Loucy (cell line): Measurements from ENCODE around the gene NEURL4.

Experiments used
- H2AFZ ChIP-seq: fragments of 200-600 bp; sonication (generic); 2 replicates; pipeline ENCODE4 v1.6.0; 2016; ENCODE audit warnings: antibody characterized with exemption, mild to moderate bottlenecking, low read length, moderate library complexity
- H3F3A ChIP-seq: fragments of 200-600 bp; 2 replicates; pipeline ENCODE4 v1.6.0; 2016; ENCODE audit warnings: antibody characterized with exemption, low read depth, mild to moderate bottlenecking
- H3K27me3 ChIP-seq: fragments of 200-600 bp; sonication (generic); 2 replicates; pipeline ENCODE4 v1.6.1; 2014; ENCODE audit warnings: low read length, mild to moderate bottlenecking; ENCODE audit not compliant: insufficient read depth, poor library complexity, severe bottlenecking
- H3K36me3 ChIP-seq: fragments of 200-600 bp; sonication (generic); 2 replicates; pipeline ENCODE4 v1.6.1; 2016; ENCODE audit warnings: low read length; ENCODE audit not compliant: insufficient read depth
- H3K4me1 ChIP-seq: fragments of 200-600 bp; sonication (generic); 2 replicates; pipeline ENCODE4 v1.5.1; 2014; ENCODE audit warnings: low read length, mild to moderate bottlenecking; ENCODE audit not compliant: insufficient read depth, poor library complexity, severe bottlenecking
- H3K4me2 ChIP-seq: fragments of 200-600 bp; sonication (generic); 2 replicates; pipeline ENCODE4 v1.6.0; 2014; ENCODE audit warnings: antibody characterized with exemption, low read length, low read depth, mild to moderate bottlenecking; ENCODE audit not compliant: poor library complexity, severe bottlenecking
- H3K4me3 ChIP-seq: fragments of 200-600 bp; sonication (generic); 2 replicates; pipeline ENCODE4 v1.5.1; 2014; ENCODE audit warnings: low read length, mild to moderate bottlenecking, mixed read lengths; ENCODE audit not compliant: poor library complexity, severe bottlenecking
- H3K79me2 ChIP-seq: fragments of 200-600 bp; sonication (generic); 2 replicates; pipeline ENCODE4 v1.6.1; 2014; ENCODE audit warnings: low read length; ENCODE audit not compliant: insufficient read depth
- H3K9ac ChIP-seq: fragments of 200-600 bp; sonication (generic); 2 replicates; pipeline ENCODE4 v1.6.0; 2014; ENCODE audit warnings: mild to moderate bottlenecking, low read depth, low read length, moderate library complexity; ENCODE audit not compliant: poor library complexity, severe bottlenecking
- H3K9me2 ChIP-seq: fragments of 200-600 bp; sonication (generic); replicated peaks from 2 replicates; pipeline ENCODE4 v1.6.1; 2016; ENCODE audit warnings: low read depth, low read length, mixed read lengths
- H3K9me3 ChIP-seq: fragments of 200-600 bp; sonication (generic); 2 replicates; pipeline ENCODE4 v1.6.1; 2014; ENCODE audit warnings: mild to moderate bottlenecking, antibody characterized with exemption, low read length, low read depth; ENCODE audit not compliant: insufficient read depth
- H4K20me1 ChIP-seq: fragments of 200-600 bp; sonication (generic); 2 replicates; pipeline ENCODE4 v1.6.0; 2014; ENCODE audit warnings: antibody characterized with exemption, low read length, mild to moderate bottlenecking; ENCODE audit not compliant: insufficient read depth, poor library complexity, severe bottlenecking
- EZH2phosphoT487 ChIP-seq: fragments of 200-600 bp; IDR thresholded peaks from 2 replicates; pipeline ENCODE4 v1.6.1; 2018; ENCODE audit warnings: antibody characterized with exemption, mild to moderate bottlenecking, moderate library complexity, borderline replicate concordance
- TF ChIP-seq, protein P1 (sequence below): fragments of 200-600 bp; sonication (generic); conservative IDR thresholded peaks from 2 replicates; pipeline ENCODE4 v1.5.1; 2014; ENCODE audit warnings: mild to moderate bottlenecking, antibody characterized with exemption, low read length

The NEURL4 gene

DNA sequence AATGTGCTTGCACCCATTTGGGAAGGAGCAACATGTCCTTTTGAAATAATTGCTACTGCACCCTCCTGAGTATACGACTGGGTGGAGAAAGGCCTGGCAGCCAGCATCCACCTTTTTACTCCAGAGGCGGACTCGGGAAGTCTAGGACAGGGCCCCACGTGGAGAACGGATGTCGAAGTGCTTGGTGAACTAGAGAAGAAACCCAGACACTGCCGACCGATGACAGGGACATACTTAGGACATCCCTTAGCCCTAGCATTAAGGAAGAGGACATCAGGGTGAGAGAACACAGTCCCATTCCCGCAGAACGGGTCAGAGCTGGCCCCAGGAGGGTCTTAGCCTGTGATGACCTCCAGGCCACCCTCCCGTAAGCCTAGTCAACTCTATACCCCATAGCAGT, 38.5 kb downstream of the NEURL4 start:
- Histone ChIP-seq H4K20me1 (no peaks in the 10 kb centered on the region), H3K9me3 (no peaks in the 10 kb centered on the region), H3K9me2 (no peaks in the 10 kb centered on the region), H3K4me1 (no peaks in the 10 kb centered on the region), H3K36me3 (no peaks in the 10 kb centered on the region), H3K4me2 (no peak overlapping the region), H3K9ac (no peak overlapping the region), H3K4me3 (no peak overlapping the region), H3K79me2 (no peaks in the 10 kb centered on the region), H3F3A (no peaks in the 10 kb centered on the region), H2AFZ (no peak overlapping the region), H3K27me3 (no peaks in the 10 kb centered on the region)
- TF ChIP-seq, protein P1, sequence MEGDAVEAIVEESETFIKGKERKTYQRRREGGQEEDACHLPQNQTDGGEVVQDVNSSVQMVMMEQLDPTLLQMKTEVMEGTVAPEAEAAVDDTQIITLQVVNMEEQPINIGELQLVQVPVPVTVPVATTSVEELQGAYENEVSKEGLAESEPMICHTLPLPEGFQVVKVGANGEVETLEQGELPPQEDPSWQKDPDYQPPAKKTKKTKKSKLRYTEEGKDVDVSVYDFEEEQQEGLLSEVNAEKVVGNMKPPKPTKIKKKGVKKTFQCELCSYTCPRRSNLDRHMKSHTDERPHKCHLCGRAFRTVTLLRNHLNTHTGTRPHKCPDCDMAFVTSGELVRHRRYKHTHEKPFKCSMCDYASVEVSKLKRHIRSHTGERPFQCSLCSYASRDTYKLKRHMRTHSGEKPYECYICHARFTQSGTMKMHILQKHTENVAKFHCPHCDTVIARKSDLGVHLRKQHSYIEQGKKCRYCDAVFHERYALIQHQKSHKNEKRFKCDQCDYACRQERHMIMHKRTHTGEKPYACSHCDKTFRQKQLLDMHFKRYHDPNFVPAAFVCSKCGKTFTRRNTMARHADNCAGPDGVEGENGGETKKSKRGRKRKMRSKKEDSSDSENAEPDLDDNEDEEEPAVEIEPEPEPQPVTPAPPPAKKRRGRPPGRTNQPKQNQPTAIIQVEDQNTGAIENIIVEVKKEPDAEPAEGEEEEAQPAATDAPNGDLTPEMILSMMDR, result no peak
- no peak for TF ChIP-seq EZH2phosphoT487

DNA sequence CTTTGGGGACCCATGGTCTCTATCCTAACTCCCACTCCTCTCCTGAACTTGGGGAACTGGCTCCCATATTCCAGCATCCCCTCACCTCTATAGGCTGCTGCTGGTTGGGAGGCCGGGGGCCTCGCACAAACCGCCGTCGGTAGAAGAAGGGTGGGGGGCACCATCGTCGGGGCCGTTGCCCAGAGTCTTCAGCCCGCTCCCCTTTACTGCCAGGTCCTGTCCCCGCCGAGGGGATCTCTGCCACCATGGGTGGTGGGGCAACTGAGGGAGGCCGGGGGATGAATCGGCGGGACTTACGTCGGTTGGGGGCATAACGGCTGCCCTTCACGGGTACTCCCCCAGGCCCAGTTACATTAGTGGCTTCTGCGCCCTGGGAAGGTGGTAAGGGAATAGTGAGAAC, 39.0 kb downstream of the NEURL4 start:
- H3K79me2 ChIP-seq, result no peaks in the 10 kb centered on the region
- no peaks in the 10 kb centered on the region for H3K9me3 ChIP-seq
- no peaks in the 10 kb centered on the region for H3F3A ChIP-seq
- H3K9ac ChIP-seq, result no peak overlapping the region
- H3K27me3 ChIP-seq, result no peaks in the 10 kb centered on the region
- H2AFZ ChIP-seq, result no peak overlapping the region
- H3K4me1 ChIP-seq, result no peaks in the 10 kb centered on the region
- no peaks in the 10 kb centered on the region for H3K36me3 ChIP-seq
- no peaks in the 10 kb centered on the region for H4K20me1 ChIP-seq
- H3K9me2 ChIP-seq, result no peaks in the 10 kb centered on the region
- TF ChIP-seq, protein P1, result no peak
- no peak for TF ChIP-seq EZH2phosphoT487
- H3K4me2 ChIP-seq, result no peak overlapping the region
- no peak overlapping the region for H3K4me3 ChIP-seq

DNA sequence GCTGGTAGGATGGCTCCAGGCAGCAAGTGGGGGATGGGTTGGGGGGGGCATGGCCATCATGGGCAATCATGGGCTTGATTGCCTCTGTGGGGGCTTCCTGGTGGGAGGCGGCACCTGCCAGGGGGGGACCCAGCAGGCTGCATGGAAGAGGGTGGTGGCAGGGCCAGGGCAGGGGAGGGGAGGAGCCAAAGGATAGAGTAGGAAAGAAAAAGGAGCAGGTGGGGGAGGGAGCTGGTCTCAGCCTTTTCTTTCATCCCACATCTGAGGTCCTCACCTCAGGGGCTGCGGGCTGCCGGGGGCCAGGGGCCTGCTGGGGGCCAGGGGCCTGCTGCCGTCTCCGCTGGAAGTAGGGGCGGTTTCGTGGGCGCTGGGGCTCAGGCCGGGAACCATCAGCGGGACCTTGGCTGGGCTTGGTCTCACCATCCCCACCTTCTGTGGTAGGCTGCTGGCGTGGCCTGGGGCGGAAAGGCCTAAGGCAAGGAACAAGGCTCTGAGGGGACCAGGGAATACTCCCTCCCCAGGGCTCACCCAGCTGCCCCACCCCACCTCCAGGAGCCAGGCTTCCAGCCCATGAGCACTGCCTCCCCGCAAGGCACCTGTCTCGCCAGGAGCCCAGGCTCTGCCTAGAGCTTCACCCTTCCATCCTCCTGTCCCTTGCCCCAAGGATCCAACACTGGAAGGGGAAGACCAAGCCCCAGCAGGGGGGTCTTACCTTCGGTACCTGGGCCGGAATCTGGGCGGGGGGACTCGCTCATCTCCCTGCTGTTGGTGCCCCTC, 39.7 kb downstream of the NEURL4 start:
- Histone ChIP-seq H3F3A (no peaks in the 10 kb centered on the region), H3K27me3 (no peaks in the 10 kb centered on the region), H3K4me3 (no peak overlapping the region), H4K20me1 (no peaks in the 10 kb centered on the region), H3K79me2 (no peaks in the 10 kb centered on the region), H2AFZ (no peak overlapping the region), H3K36me3 (no peaks in the 10 kb centered on the region), H3K4me1 (no peaks in the 10 kb centered on the region), H3K9me3 (no peaks in the 10 kb centered on the region), H3K9me2 (no peaks in the 10 kb centered on the region), H3K9ac (no peak overlapping the region), H3K4me2 (no peak overlapping the region)
- no peak for TF ChIP-seq EZH2phosphoT487
- TF ChIP-seq, protein P1, result no peak
